ENCODE data around the gene REPS2.
"Not testable (repeated sequence)": the region's sequence is repeated elsewhere in the genome, so short reads cannot be mapped to it uniquely, and the experiment has no call there.

The REPS2 gene

GRCh38 chrX:16963216-16963615 lies 16.8 kb downstream of the REPS2 start:
- Histone ChIP-seq H4K8ac (ENCODE audit: low read depth, low read length) (no peak overlapping the region), H3K18ac (ENCODE audit: low read length) (no peak overlapping the region), H3K4me2 (ENCODE audit: low read length) (no peak overlapping the region), H3K23ac (ENCODE audit: low read length) (no peak overlapping the region), H4K91ac (ENCODE audit: low read depth, low read length) (no peak overlapping the region), H3K79me2 (ENCODE audit: control insufficient read depth, insufficient read depth, low read length, poor library complexity) (no peaks in the 10 kb centered on the region), H3K4ac (ENCODE audit: low read depth, low read length) (no peak overlapping the region), H3K14ac (ENCODE audit: low read length) (no peak overlapping the region), H3K4me3 (ENCODE audit: low read depth, low read length) (no peak overlapping the region), H2BK120ac (ENCODE audit: insufficient read depth, low read length, poor library complexity) (no peak overlapping the region), H3K9me3 (ENCODE audit: insufficient read depth, low read depth, low read length) (no peaks in the 10 kb centered on the region), H3K27me3 (ENCODE audit: insufficient read depth, low read length) (no peaks in the 10 kb centered on the region), H3K36me3 (ENCODE audit: control insufficient read depth in 1 of 2, insufficient read depth in 2 of 2, low read length in 2 of 2) (no peaks in the 10 kb centered on the region), H3K27ac (ENCODE audit: low read depth, low read length) (no peak overlapping the region), H2BK5ac (ENCODE audit: low read depth, low read length, poor library complexity) (no peak overlapping the region), H2BK12ac (ENCODE audit: low read length) (no peak overlapping the region), H3K79me1 (ENCODE audit: low read length) (no peaks in the 10 kb centered on the region), H3K9ac (ENCODE audit: low read length) (no peak overlapping the region), H3K4me1 (ENCODE audit: control insufficient read depth in 1 of 2, insufficient read depth in 2 of 2, low read length in 2 of 2) (no peaks in the 10 kb centered on the region), H4K12ac (ENCODE audit: low read depth, low read length) (no peak overlapping the region), H2AFZ (ENCODE audit: insufficient read depth, low read length, poor library complexity) (no peak overlapping the region), H2AK5ac (ENCODE audit: low read length) (no peak overlapping the region)
- no CpG with 5 or more reads among the region's 1 CpG for WGBS (ENCODE audit: extremely low coverage, insufficient coverage, insufficient read length)
- peak in 1 of 2 donors; percentile 60 for DNase-seq

GRCh38 chrX:16964976-16965375 lies 18.5 kb downstream of the REPS2 start:
- not testable (repeated sequence) for H3K4me3 ChIP-seq (ENCODE audit: low read depth, low read length); H2BK12ac ChIP-seq (ENCODE audit: low read length); H3K79me2 ChIP-seq (ENCODE audit: control insufficient read depth, insufficient read depth, low read length, poor library complexity); H3K18ac ChIP-seq (ENCODE audit: low read length); H3K27ac ChIP-seq (ENCODE audit: low read depth, low read length); H2AK5ac ChIP-seq (ENCODE audit: low read length); H2BK120ac ChIP-seq (ENCODE audit: insufficient read depth, low read length, poor library complexity); H3K36me3 ChIP-seq (ENCODE audit: control insufficient read depth in 1 of 2, insufficient read depth in 2 of 2, low read length in 2 of 2); H3K4me1 ChIP-seq (ENCODE audit: control insufficient read depth in 1 of 2, insufficient read depth in 2 of 2, low read length in 2 of 2); H3K9me3 ChIP-seq (ENCODE audit: insufficient read depth, low read depth, low read length); H3K23ac ChIP-seq (ENCODE audit: low read length); H4K12ac ChIP-seq (ENCODE audit: low read depth, low read length); H4K91ac ChIP-seq (ENCODE audit: low read depth, low read length); H3K4ac ChIP-seq (ENCODE audit: low read depth, low read length); H2AFZ ChIP-seq (ENCODE audit: insufficient read depth, low read length, poor library complexity); H3K9ac ChIP-seq (ENCODE audit: low read length); H3K79me1 ChIP-seq (ENCODE audit: low read length); DNase-seq; H3K4me2 ChIP-seq (ENCODE audit: low read length); H2BK5ac ChIP-seq (ENCODE audit: low read depth, low read length, poor library complexity); H4K8ac ChIP-seq (ENCODE audit: low read depth, low read length); H3K27me3 ChIP-seq (ENCODE audit: insufficient read depth, low read length); H3K14ac ChIP-seq (ENCODE audit: low read length)
- WGBS (ENCODE audit: extremely low coverage, insufficient coverage, insufficient read length), result no CpG with 5 or more reads among the region's 32 CpGs

DNA sequence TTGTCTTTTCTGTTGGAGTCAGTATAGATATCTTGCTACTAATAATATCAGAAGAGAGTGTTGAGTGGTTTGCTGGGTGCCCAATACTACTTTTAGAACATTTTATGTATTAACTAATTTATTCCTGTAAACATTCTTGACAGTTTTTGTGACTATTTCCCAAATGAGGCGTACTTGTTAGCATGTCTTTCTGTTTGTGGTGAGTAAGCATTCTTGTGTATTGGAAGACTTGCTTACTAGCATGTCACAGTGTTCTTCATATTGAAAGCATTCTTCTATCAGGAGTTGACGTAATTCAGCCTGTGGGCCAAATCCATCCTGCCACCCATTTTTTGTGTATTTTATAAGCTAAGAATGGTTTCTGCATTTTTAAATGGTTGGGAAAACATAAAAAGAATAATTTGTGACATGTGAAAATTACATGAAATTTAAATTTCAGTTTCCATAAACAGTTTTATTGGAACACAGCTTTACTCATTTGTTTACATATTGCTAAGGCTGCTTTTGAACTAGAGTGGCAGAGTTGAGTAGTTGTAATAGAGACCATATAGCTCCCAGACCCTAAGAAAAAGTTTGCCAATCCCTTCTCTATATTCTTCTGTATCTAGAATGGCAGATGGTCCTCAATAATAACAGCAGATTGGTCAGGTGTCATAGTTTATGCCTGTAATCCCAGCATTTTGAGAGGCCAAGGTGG lies 20.4 kb downstream of the REPS2 start:
- no peaks in the 10 kb centered on the region for H3K27me3 ChIP-seq (ENCODE audit: insufficient read depth, low read length)
- H4K12ac ChIP-seq (ENCODE audit: low read depth, low read length), result no peak overlapping the region
- no peak overlapping the region for H4K8ac ChIP-seq (ENCODE audit: low read depth, low read length)
- no peaks in the 10 kb centered on the region for H3K79me2 ChIP-seq (ENCODE audit: control insufficient read depth, insufficient read depth, low read length, poor library complexity)
- H2AK5ac ChIP-seq (ENCODE audit: low read length), result no peak overlapping the region
- no peak overlapping the region for H4K91ac ChIP-seq (ENCODE audit: low read depth, low read length)
- no peak overlapping the region for H2BK12ac ChIP-seq (ENCODE audit: low read length)
- H3K9ac ChIP-seq (ENCODE audit: low read length), result no peak overlapping the region
- no CpG with 5 or more reads among the region's 2 CpGs for WGBS (ENCODE audit: extremely low coverage, insufficient coverage, insufficient read length)
- H3K4ac ChIP-seq (ENCODE audit: low read depth, low read length), result no peak overlapping the region
- no peak overlapping the region for H3K27ac ChIP-seq (ENCODE audit: low read depth, low read length)
- no peaks in the 10 kb centered on the region for H3K36me3 ChIP-seq (ENCODE audit: control insufficient read depth in 1 of 2, insufficient read depth in 2 of 2, low read length in 2 of 2)
- H2AFZ ChIP-seq (ENCODE audit: insufficient read depth, low read length, poor library complexity), result no peak overlapping the region
- H3K4me2 ChIP-seq (ENCODE audit: low read length), result no peak overlapping the region
- DNase-seq, result no peak
- no peaks in the 10 kb centered on the region for H3K4me1 ChIP-seq (ENCODE audit: control insufficient read depth in 1 of 2, insufficient read depth in 2 of 2, low read length in 2 of 2)
- no peak overlapping the region for H3K18ac ChIP-seq (ENCODE audit: low read length)
- no peak overlapping the region for H2BK5ac ChIP-seq (ENCODE audit: low read depth, low read length, poor library complexity)
- no peak overlapping the region for H2BK120ac ChIP-seq (ENCODE audit: insufficient read depth, low read length, poor library complexity)
- H3K79me1 ChIP-seq (ENCODE audit: low read length), result no peaks in the 10 kb centered on the region
- H3K9me3 ChIP-seq (ENCODE audit: insufficient read depth, low read depth, low read length), result no peaks in the 10 kb centered on the region
- no peak overlapping the region for H3K14ac ChIP-seq (ENCODE audit: low read length)
- H3K4me3 ChIP-seq (ENCODE audit: low read depth, low read length), result no peak overlapping the region
- no peak overlapping the region for H3K23ac ChIP-seq (ENCODE audit: low read length)

DNA sequence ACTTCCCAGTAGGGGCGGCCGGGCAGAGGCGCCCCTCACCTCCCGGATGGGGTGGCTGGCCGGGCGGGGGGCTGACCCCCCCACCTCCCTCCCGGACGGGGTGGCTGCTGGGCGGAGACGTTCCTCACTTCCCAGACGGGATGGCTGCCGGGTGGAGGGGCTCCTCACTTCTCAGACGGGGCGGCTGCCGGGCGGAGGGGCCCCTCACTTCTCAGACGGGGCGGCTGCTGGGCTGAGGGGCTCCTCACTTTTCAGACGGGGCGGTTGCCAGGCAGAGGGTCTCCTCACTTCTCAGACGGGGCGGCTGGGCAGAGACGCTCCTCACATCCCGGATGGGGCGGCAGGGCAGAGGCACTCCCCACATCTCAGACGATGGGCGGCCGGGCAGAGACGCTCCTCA lies 22.3 kb downstream of the REPS2 start:
- H3K4ac ChIP-seq (ENCODE audit: low read depth, low read length); H4K12ac ChIP-seq (ENCODE audit: low read depth, low read length); H3K4me2 ChIP-seq (ENCODE audit: low read length); H2BK120ac ChIP-seq (ENCODE audit: insufficient read depth, low read length, poor library complexity); H3K9me3 ChIP-seq (ENCODE audit: insufficient read depth, low read depth, low read length); H3K9ac ChIP-seq (ENCODE audit: low read length); H3K79me1 ChIP-seq (ENCODE audit: low read length); H2AK5ac ChIP-seq (ENCODE audit: low read length); H2AFZ ChIP-seq (ENCODE audit: insufficient read depth, low read length, poor library complexity); H2BK12ac ChIP-seq (ENCODE audit: low read length); DNase-seq; H3K79me2 ChIP-seq (ENCODE audit: control insufficient read depth, insufficient read depth, low read length, poor library complexity); H4K8ac ChIP-seq (ENCODE audit: low read depth, low read length); H4K91ac ChIP-seq (ENCODE audit: low read depth, low read length); H3K27ac ChIP-seq (ENCODE audit: low read depth, low read length); H3K36me3 ChIP-seq (ENCODE audit: control insufficient read depth in 1 of 2, insufficient read depth in 2 of 2, low read length in 2 of 2); H3K4me3 ChIP-seq (ENCODE audit: low read depth, low read length); H3K4me1 ChIP-seq (ENCODE audit: control insufficient read depth in 1 of 2, insufficient read depth in 2 of 2, low read length in 2 of 2); H3K14ac ChIP-seq (ENCODE audit: low read length); H2BK5ac ChIP-seq (ENCODE audit: low read depth, low read length, poor library complexity); H3K27me3 ChIP-seq (ENCODE audit: insufficient read depth, low read length); H3K23ac ChIP-seq (ENCODE audit: low read length); H3K18ac ChIP-seq (ENCODE audit: low read length): not testable (repeated sequence)
- WGBS (ENCODE audit: extremely low coverage, insufficient coverage, insufficient read length), result no CpG with 5 or more reads among the region's 29 CpGs

Data from trophoblast cell (in vitro differentiated cells and primary cell).